ENCODE data around the gene KIAA1755. TPM values are rescaled to one million over a fixed set of nuclear protein-coding genes. Genes with fewer than 3 reads are reported as not detected.

Gene KIAA1755
- total RNA-seq, 2 donors from 2014 or later, result 0.78 to 0.99 TPM

DNA sequence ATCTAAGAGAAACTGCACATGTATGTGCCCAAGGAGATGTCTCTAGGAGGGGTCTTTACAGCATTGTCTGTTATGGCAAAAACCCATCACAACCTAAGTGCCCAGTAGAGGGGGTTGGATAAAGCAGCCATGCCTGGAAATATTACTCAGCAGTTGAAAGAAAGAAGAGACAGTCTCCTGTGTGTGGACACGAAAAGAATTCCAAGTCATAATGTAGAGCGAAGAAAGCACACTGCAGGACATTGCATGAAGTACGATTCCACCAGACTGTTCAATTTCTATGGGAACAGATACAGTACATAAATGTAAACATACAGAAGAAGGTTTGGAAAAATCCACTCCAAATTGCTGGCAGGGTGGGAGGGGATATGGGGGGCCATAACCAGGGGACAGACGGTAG lies 88.1 kb downstream of the KIAA1755 start:
- no peak for DNase-seq
- intact Hi-C loops (cut with DNase I), result no loop called here
- no peaks in the 10 kb centered on the region for H3K4me1 ChIP-seq
- 46 to 55% methylated on average over 4 of the region's 4 CpGs for WGBS, 2 donors
- no peaks in the 10 kb centered on the region for H3K9me3 ChIP-seq
- H3K4me3 ChIP-seq, result no peak overlapping the region
- H3K27ac ChIP-seq, result no peak overlapping the region
- TF ChIP-seq POLR2A (IDR thresholded peaks at IDR 0.05), result no peak
- TF ChIP-seq, protein P1, sequence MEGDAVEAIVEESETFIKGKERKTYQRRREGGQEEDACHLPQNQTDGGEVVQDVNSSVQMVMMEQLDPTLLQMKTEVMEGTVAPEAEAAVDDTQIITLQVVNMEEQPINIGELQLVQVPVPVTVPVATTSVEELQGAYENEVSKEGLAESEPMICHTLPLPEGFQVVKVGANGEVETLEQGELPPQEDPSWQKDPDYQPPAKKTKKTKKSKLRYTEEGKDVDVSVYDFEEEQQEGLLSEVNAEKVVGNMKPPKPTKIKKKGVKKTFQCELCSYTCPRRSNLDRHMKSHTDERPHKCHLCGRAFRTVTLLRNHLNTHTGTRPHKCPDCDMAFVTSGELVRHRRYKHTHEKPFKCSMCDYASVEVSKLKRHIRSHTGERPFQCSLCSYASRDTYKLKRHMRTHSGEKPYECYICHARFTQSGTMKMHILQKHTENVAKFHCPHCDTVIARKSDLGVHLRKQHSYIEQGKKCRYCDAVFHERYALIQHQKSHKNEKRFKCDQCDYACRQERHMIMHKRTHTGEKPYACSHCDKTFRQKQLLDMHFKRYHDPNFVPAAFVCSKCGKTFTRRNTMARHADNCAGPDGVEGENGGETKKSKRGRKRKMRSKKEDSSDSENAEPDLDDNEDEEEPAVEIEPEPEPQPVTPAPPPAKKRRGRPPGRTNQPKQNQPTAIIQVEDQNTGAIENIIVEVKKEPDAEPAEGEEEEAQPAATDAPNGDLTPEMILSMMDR (IDR thresholded peaks at IDR 0.05), result no peak
- H3K27me3 ChIP-seq, result no peaks in the 10 kb centered on the region
- ATAC-seq, result no peak
- no peaks in the 10 kb centered on the region for H3K36me3 ChIP-seq (replicated peaks in 1 of 2; ENCODE audit: insufficient read depth in 1 of 2, low read depth in 2 of 2)

DNA sequence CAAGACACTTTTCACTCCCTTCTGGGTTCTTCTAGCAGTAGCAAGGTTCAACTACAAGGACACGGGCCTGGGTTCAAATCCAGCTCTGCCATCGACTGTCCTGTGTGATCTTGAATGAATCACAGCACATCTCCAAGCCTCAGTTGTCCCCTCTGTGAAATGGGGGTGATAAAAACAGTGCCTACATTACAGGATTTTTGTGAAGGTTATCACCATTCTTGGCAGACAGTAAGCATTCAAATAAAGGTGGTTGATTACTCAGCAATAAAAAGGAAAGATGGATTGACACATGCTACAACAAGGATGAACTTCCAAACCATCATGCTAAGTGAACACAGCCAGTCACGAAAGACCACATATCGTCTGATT lies 88.9 kb downstream of the KIAA1755 start:
- no peaks in the 10 kb centered on the region for H3K27me3 ChIP-seq
- 27 to 52% methylated on average over 4 of the region's 4 CpGs for WGBS, 2 donors
- no peaks in the 10 kb centered on the region for H3K4me1 ChIP-seq
- intact Hi-C loops (cut with DNase I), result no loop called here
- no peaks in the 10 kb centered on the region for H3K36me3 ChIP-seq (replicated peaks in 1 of 2; ENCODE audit: insufficient read depth in 1 of 2, low read depth in 2 of 2)
- no peak overlapping the region for H3K4me3 ChIP-seq
- no peaks in the 10 kb centered on the region for H3K9me3 ChIP-seq
- DNase-seq (no peak), ATAC-seq (no peak)
- TF ChIP-seq POLR2A (IDR thresholded peaks at IDR 0.05), result no peak
- TF ChIP-seq, protein P1 (IDR thresholded peaks at IDR 0.05), result no peak
- H3K27ac ChIP-seq, result no peak overlapping the region

DNA sequence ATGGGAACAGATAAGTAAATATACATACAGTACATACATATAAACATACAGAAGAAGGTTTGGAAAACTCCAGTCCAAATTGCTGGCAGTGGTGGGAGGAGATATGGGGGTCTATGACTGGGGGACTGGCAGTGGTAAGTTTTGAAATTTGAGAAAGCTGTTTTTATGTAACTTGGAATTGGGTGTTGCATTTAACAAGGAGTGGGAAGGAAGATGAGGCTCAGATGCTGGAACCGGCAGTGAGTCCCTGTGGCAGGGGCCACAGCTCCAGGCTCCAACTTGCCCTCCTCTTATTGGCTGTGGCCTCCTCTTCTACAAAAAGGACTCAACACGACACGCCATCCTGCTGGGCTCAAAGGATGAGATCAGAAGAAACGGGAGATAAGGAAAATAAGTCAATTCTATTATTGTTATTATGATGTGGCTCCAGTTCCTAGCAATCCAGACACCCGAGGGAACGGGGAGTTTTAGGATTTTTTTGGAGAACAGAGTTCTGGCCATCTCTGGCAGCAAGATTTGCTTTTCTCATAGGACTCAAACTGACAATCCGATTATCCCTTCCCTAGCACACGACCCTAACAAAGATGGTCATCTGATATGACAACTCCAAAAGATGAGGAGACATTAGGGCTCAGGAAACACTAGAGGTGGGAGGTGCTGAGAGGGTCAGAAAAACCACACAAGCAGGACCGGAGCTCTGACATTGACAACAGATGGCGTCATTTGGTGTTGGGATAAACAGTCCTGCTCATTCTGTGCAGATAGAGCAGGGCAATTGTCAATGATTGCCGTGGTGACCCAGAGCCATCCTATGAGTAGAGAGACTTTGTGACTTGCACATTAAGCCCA lies 89.5 kb downstream of the KIAA1755 start:
- no peak overlapping the region for H3K4me3 ChIP-seq
- no peaks in the 10 kb centered on the region for H3K4me1 ChIP-seq
- H3K27me3 ChIP-seq, result no peaks in the 10 kb centered on the region
- WGBS, 2 donors, result 51 to 54% methylated on average over 11 of the region's 11 CpGs
- intact Hi-C loops (cut with DNase I), result no loop called here
- H3K9me3 ChIP-seq, result no peaks in the 10 kb centered on the region
- TF ChIP-seq, protein P1 (IDR thresholded peaks at IDR 0.05), result no peak
- TF ChIP-seq POLR2A (IDR thresholded peaks at IDR 0.05), result no peak
- peak; percentile 31 for ATAC-seq
- no peak overlapping the region for H3K27ac ChIP-seq
- no peaks in the 10 kb centered on the region for H3K36me3 ChIP-seq (replicated peaks in 1 of 2; ENCODE audit: insufficient read depth in 1 of 2, low read depth in 2 of 2)
- DNase-seq, result no peak

DNA sequence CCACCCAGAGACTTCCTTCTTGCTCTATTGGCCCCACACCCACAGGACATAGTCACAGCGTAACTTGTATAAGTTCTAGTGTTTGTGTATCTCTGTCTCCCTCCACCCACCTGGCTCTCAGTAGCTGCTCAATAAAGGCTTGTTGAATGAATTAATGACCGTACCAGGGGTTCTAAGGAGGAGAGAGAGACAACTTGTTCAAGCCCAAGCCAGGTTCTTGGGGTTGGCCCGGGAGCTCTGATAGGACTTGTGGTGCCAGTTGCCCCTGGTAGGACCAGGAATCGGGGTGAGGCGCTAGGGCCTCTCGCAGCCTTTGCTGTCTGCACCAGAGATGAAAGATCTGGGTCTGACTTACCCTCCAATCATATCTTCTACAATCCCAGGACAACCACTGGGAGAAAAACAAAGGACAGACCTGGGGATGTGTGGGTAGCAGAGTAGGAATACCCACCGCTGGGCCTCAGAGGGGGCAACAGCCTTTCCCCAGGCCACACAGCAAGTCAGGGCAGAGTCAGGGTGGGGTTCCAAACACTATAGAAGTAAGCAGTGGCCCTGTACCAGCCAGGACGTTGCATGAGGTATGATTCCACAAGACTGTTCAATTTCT lies 90.2 kb downstream of the KIAA1755 start:
- ATAC-seq (no peak), DNase-seq (no peak)
- Histone ChIP-seq H3K27ac (no peak overlapping the region), H3K4me3 (no peak overlapping the region), H3K27me3 (no peaks in the 10 kb centered on the region), H3K36me3 (replicated peaks in 1 of 2; ENCODE audit: insufficient read depth in 1 of 2, low read depth in 2 of 2) (no peaks in the 10 kb centered on the region), H3K4me1 (peaks cover 7% of the 10 kb centered on the region), H3K9me3 (no peaks in the 10 kb centered on the region)
- intact Hi-C loops (cut with DNase I), result no loop called here
- no peak for TF ChIP-seq POLR2A (IDR thresholded peaks at IDR 0.05)
- TF ChIP-seq, protein P1 (IDR thresholded peaks at IDR 0.05), result no peak
- 59 to 67% methylated on average over 4 to 8 of the region's 8 CpGs for WGBS, 2 donors

Data from body of pancreas (tissue), 4 donors.